Thoracic aorta (tissue), 2 donors: Measurements from ENCODE around the gene MANSC4. TPM values are rescaled to one million over a fixed set of nuclear protein-coding genes. Genes with fewer than 3 reads are reported as not detected.

Experiments
- ATAC-seq: fragments of 150-250 bp; one replicate; pipeline ENCODE4 v1.8.0; 2017; ENCODE audit warnings: low read depth; ENCODE audit not compliant: insufficient number of reproducible peaks, low FRiP score
- DNase-seq: peaks from one replicate; pipeline ENCODE4 v3.0.0-alpha.2; 2020; ENCODE audit warnings: low spot score
- H3K27ac ChIP-seq, 2 donors: fragments of 200-600 bp; sonication (generic); 1 replicate in 1 of 2; 2 replicates in 1 of 2; pipeline ENCODE4 v1.5.1; 2016; ENCODE audit warnings: mild to moderate bottlenecking in 2 of 2, moderate library complexity in 2 of 2
- H3K27me3 ChIP-seq: fragments of 200-600 bp; sonication (generic); replicated peaks from 2 replicates; pipeline ENCODE4 v1.6.0; 2016; ENCODE audit warnings: mild to moderate bottlenecking; ENCODE audit not compliant: insufficient read depth
- H3K36me3 ChIP-seq: fragments of 200-600 bp; sonication (generic); one replicate; pipeline ENCODE4 v1.5.1; 2016
- H3K4me1 ChIP-seq, 2 donors: fragments of 200-600 bp; sonication (generic); 1 replicate in 1 of 2; 2 replicates in 1 of 2; pipeline versions ENCODE4 v1.5.1 to v1.6.0; 2016; ENCODE audit warnings: low read depth in 2 of 2, mild to moderate bottlenecking in 1 of 2; ENCODE audit not compliant: control insufficient read depth in 1 of 2
- H3K4me3 ChIP-seq: fragments of 200-600 bp; sonication (generic); 2 replicates; pipeline ENCODE4 v1.5.1; 2016; ENCODE audit warnings: mild to moderate bottlenecking
- H3K9me3 ChIP-seq: fragments of 200-600 bp; sonication (generic); 2 replicates; pipeline ENCODE4 v1.5.1; 2016
- CTCF ChIP-seq: fragments of 200-600 bp; sonication (generic); IDR thresholded peaks from one replicate; pipeline ENCODE4 v1.5.1; 2019; ENCODE audit warnings: antibody characterized with exemption
- total RNA-seq, 2 donors: library from RNA; depleted of rRNA; stranded (reverse); fragments of >200 nt; gene quantifications; one replicate each; pipeline versions ENCODE4 v1.1.0 to v1.2.3, GENCODE V29; 2016

The MANSC4 gene
- total RNA-seq, 2 donors from 2014 or later = not detected

DNA sequence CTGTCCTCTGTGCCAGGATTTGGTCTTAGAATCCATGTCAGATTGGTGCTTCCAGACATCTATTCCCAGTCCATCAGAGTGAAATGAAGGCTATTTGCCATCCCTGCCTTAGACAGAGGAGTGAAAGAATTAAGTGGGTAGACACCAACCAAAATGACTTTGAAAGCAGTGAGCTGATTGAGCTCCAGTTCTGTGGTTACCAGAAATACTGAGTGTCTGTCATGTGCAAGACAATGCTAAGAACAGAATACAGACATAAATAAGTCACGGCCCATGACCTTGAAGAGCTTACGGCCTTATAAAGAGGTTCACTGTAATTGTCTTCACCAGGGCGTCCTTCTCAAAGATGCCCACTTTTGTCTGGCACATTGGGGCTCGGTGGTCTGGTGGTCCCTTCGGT lies 21.6 kb upstream of the MANSC4 start:
- Histone ChIP-seq H3K27ac (peak overlapping the region in 1 of 2 donors; percentile 91), H3K27me3 (no peaks in the 10 kb centered on the region), H3K4me1 (peaks cover 21 to 39% of the 10 kb centered on the region in 2 donors), H3K36me3 (peaks cover 37% of the 10 kb centered on the region), H3K9me3 (no peaks in the 10 kb centered on the region), H3K4me3 (no peak overlapping the region)
- ATAC-seq (no peak), DNase-seq (no peak)
- no peak for TF ChIP-seq CTCF

DNA sequence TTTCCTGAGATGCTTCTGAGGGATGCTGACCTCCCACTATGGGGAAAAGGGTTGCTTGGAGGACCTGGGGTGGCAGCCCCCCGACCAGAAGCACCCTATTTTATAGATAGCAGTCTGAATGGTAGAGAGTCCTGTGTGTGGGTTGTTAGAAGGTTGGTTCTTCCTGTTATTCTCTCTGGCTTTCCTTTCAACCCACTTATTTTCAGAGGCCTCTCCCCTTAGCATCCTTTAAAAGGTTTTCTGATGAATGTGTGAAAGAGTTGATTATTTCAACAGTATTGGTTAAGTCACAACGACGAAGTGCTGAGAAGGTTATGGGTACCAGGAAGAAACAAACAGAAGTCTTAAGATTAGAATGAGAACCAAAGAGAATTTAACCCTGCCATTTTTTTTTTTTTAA lies 20.8 kb upstream of the MANSC4 start:
- Histone ChIP-seq H3K27ac (peak overlapping the region in 1 of 2 donors; percentile 91), H3K9me3 (no peaks in the 10 kb centered on the region), H3K4me1 (peaks cover 17 to 30% of the 10 kb centered on the region in 2 donors), H3K36me3 (peaks cover 45% of the 10 kb centered on the region), H3K4me3 (no peak overlapping the region), H3K27me3 (no peaks in the 10 kb centered on the region)
- TF ChIP-seq CTCF = no peak
- ATAC-seq = no peak
- no peak for DNase-seq

GRCh38 chr12:27797301-27798025 lies 17.4 kb upstream of the MANSC4 start:
- Histone ChIP-seq H3K36me3 (peaks cover 57% of the 10 kb centered on the region), H3K9me3 (no peaks in the 10 kb centered on the region), H3K27ac (no peak overlapping the region), H3K4me3 (no peak overlapping the region), H3K27me3 (no peaks in the 10 kb centered on the region), H3K4me1 (peaks cover 6 to 10% of the 10 kb centered on the region in 2 donors)
- DNase-seq (no peak), ATAC-seq (no peak)
- no peak for TF ChIP-seq CTCF

- no peak for DNase-seq
- H3K27ac ChIP-seq = peak overlapping the region in 1 of 2 donors; percentile 42
Observed at GRCh38 chr12:27796128-27796527, 16.1 kb upstream of the MANSC4 start.

More at GRCh38 chr12:27796128-27796527, 16.1 kb upstream of the MANSC4 start:
- Histone ChIP-seq H3K4me1 (peaks cover 4 to 5% of the 10 kb centered on the region in 2 donors), H3K9me3 (no peaks in the 10 kb centered on the region), H3K27me3 (no peaks in the 10 kb centered on the region), H3K4me3 (no peak overlapping the region), H3K36me3 (peaks cover 60% of the 10 kb centered on the region)
- no peak for TF ChIP-seq CTCF
- ATAC-seq = no peak
